NCI-H146 treated with DMSO at 0.1 percent for 48 hours (cell line): Measurements from ENCODE around the gene PLB1.
"Not testable (repeated sequence)": the region's sequence is repeated elsewhere in the genome, so short reads cannot be mapped to it uniquely, and the experiment has no call there.

Experiments
- DNase-seq: peaks from one replicate; lab custom pipeline; 2025; ENCODE audit not compliant: unreplicated experiment; lab: John Stamatoyannopoulos, UW

Gene PLB1

DNA sequence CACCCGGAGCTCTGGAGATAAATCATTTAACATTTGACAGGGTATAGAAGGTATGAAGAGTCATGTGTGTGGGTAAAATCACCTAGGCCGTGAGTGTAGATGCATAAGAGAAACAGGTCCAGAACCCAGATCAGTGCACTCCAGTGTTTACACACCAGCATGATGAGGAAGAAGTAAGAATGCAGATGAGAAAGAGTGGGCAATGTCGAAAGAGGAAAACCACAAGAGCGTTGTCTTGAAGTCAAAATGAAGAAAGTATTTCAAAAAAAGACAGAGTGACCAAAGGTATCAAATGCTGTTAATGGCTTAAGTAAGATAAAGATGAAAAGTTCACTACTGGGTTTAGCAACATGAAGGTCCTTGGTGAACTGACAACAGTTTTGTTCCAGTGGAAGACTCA is 32.0 kb upstream of the PLB1 start:
- DNase-seq = no peak

DNA sequence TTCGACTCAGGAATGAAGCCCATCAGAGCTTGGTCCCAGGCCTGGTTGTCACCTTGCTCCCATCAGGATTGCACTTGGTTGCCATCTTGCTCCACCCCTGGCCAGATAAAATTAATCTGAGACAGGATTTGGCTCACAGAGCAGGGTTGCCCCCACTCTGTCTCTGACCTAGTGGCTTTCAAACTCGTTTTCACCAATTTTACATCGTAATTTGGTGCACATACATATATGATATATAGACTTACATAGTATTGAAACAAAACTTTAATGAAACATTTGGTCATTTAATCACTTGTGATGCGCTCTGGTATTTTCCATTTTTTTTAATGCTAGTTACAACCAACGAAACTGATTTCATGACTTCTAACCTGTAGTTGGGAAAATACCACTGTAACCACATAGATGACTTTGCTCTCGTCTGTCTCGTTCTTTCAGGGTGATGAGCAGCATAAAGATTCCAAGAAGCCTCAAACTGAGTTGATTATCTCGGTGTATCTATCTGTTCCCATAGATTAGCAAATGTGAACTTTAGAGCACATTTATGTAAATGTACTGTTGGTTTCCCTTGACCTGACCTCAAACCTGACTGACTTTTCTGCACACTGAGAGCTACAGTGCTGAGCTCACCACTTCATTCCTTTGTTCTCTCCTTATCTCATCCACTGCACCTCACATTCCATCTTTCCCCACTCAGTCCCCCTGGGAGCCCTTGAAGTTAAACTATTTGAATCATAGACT is 30.5 kb upstream of the PLB1 start:
- no peak for DNase-seq

DNA sequence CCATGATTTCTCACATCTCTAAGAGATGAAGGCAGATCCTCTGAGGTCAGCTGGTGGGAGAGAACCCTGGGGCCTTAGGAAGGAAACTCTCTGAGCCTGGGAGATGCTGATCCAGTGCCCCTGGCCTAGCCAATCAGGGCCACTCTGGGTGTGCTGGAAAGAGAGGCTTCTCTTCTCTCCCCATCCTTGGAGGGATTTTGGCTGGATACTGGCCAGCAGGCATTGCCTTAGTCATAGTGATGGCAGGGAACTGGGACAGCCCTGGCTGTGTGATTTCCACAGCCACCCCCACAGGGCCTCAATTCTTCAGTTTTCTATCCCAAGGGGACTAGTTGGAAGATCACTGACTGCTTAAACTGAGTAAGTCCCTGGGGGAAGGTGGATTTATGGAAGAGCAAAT is 26.6 kb upstream of the PLB1 start:
- DNase-seq = no peak

DNA sequence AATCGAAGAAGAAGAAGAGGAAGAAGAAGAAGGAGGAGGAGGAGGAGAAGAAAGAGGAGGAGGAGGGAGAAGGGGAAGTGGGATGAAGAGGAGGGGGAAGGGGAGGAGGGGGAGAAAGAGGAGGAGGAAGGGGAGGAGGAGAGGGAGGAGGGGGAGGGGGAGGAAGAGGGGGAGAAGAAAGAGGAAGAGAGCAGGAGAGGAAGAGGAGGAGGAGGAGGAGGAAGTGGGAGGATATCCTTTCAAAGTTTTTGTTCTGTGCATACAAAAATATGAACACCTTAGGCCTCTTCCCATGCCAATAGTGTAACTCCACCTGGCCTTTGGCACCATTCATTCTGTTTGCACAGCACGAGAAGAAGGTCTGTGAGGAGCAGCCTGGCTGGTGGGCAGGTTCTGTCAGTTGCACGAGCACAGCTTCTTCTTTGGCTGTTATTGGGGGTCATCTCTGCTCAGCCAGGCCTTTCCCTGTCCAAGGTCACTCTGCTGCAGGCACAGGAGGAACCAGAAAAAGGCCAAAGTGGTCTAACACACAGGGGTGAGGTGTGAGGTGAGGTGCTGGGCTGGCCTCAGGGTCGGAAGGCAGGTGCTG is 25.8 kb upstream of the PLB1 start:
- DNase-seq = peak; percentile 35

DNA sequence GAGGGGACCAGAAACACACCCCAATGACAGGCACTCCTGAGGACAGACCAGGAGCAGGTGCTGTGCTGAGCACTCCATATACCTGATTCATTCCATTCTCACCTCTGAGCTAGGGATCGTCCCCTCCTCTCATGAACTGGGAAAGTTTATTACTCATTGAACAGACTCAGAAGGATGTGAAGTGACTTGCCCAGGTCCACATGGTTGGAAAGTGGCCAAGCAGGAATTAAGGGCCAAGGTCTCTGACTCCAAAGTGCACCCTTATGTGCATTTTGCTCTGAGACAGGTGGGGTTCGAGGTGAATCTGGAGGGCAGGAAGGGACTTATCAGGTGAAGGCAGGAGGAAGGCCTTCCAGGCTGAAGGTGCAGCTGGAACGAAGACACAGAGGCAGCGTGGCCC is 25.1 kb upstream of the PLB1 start:
- DNase-seq = peak; percentile 35

DNA sequence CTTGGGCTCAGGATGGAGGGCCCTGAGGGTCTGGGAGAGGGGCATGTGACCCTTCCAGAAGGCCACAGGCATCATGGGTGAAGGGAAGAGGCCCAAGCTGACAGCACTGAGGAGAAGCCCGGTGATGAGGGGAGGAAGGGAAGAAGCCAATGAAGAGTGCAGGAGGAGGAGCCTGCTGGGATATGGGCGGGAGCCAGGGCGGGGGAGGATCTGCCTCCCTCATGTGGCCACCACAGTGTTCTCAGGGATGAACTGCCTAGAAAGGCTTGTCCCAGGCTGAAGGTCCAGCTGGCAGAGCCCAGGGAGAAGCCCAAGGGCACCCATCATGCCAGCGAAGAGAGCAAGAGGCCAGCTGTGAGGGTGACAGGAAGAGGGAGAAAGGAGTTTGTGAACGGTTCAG is 24.6 kb upstream of the PLB1 start:
- DNase-seq = no peak

DNA sequence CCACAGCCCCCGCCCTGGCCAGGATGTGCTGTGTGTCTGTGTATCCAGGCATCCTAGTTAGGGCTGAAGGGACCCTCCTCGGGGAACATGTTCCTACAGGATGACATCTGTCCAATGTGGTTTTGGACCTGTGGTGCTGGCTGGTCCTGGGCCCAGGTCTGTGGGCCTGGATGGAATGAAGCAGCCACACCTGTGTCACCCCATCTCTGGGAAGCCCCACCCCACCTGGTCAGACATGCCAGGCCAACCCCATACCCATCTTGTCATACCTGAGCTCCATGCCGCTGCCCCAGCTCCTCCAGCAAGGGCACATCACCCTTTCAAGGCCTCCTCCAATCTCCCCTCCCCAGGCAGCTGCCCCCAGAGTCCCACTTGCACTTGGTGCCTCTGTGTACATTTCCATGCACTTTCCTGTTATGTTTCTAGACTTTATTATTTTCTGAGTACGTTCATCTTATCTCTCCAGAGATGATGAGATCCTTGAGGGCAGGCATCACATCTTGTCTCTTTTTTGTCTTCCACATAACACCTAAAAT is 24.1 kb upstream of the PLB1 start:
- no peak for DNase-seq

DNA sequence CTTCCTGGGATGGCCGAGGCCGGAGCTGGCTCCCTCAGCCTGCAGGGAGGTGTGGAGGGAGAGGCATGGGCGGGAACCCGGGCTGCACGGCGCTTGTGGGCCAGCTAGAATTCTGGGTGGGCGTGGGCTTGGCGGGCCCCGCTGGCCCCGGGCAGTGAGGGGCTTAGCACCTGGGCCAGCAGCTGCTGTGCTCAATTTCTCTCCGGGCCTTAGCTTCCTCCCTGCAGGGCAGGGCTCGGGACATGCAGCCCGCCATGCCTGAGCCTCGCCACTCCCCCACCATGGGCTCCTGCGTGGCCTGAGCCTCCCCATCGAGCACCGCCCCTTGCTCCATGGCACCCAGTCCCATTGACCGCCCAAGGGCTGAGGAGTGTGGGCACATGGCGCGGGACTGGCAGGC is 23.2 kb upstream of the PLB1 start:
- not testable (repeated sequence) for DNase-seq

DNA sequence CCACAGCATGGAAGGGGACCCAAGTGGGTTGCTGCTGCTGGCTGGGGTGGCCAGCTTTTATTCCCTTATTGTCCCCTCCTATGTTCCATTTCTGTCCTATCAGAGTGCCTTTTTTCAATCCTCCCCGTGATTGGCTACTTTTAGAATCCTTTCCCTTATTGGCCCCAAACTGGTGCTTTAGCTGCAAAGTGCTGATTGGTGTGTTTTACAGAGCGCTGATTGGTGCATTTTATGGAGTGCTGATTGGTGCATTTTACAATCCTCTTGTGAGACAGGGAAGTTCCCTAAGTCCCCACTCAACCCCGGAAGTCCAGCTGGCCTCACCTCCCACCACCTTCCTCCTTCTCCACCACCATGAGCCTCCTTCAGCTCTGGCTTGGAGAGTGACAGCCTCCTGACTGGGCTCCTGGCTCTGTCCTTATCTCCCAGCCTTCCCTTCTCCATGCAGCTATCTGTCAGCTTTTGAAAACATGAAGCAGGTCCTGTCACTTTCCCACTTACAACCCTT is 20.7 kb upstream of the PLB1 start:
- DNase-seq = no peak

DNA sequence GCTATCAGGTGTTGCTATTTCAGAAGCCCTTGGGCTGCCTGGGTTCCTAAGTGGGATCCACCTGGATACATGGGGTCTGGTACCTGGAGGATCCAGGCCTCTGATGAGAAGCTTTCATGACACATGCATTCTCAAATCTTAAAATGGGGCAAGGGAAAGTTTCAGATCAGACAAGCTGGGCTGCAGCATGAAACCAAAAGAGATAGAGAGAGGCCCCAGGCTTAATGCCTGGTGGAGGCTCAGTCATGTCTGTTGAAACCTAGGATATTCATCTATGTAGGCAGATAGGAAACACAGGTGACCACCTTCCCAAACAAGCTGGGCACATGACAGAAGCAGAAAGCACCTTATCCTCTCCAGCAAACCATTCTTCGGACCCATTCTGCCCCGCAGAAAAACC is 18.8 kb upstream of the PLB1 start:
- no peak for DNase-seq

DNA sequence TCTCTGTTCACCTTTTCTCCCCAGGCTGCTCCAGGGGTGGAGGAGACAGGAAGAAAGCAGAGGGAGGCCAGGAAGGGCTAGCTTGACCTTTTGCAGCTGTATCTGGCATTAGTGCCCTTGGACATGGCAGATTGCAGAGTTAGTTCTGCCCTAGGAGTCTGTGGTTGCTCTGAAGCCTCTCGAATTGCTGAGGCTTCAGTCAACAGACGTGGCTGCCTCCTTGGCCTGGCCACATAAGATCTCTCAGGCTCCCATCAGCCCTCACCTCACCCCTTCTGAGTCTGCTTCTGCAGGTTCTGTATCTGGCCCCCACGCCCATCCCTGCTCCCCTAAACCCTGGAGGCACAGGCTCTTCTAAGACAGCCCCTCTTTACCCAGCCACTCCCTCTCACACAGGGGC is 18.2 kb upstream of the PLB1 start:
- DNase-seq = no peak

DNA sequence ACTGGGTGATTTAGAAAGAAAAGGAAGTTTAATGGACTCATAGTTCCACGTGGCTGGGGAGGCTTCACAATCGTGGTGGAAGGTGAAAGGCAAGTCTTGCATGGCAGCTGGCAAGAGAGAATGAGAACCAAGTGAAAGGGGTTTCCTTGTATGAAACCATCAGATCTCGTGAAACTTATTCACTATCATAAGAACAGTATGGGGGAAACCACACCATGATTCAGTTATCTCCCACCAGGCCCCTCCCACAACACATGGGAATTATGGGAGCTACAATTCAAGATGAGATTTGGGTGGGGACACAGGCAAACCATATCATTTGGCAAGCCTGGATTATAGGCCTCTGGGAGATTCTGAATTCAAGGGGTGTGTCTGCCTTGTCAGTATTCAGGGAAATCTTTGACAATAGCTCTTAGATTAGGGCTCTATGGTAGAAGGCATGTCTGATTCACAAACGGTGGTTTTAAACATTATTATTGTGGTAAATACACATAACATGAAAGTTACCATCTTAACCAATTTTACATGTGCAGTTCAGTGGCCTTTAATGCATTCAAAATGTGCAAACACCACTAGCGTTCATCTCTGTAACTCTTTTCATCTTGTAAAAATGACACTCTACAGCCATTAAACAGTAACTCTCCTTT is 15.3 kb upstream of the PLB1 start:
- no peak for DNase-seq

DNA sequence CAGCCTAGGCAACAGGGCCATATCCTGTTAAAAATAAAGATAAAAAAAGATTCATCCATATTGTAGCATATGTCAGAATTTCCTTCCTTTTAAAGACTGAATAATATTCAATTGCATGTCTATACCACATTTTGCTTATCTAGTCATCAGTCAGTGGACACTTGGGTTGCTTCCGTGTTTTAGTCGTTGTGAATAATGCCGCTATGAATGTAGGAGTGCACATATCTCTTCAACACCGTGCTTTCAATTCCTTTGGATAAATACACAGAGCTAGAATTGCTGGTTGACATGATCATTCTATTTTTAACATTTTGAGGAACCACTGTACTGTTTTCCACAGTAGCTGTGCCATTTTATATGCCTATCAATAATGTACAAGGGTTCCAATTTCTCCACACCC is 14.0 kb upstream of the PLB1 start:
- no peak for DNase-seq

DNA sequence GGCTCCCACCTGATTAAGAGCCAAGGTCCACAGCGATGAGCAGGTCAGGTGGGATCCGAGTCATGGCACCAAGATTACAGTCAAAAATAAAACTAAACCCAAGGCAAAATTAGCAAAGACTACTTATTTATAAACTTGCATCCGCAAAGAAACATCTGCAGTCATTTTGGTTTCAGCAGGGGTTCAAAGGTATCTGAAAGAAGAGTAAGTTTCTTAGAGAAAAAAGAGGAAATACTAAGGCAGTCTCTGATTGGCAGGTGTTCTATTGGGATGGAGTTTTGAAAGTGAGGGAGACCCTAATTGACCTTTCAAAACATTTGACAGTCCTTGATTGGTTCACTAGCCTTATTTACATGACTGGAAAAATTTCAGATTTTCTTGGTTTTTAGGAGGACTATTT is 11.0 kb upstream of the PLB1 start:
- DNase-seq = no peak

DNA sequence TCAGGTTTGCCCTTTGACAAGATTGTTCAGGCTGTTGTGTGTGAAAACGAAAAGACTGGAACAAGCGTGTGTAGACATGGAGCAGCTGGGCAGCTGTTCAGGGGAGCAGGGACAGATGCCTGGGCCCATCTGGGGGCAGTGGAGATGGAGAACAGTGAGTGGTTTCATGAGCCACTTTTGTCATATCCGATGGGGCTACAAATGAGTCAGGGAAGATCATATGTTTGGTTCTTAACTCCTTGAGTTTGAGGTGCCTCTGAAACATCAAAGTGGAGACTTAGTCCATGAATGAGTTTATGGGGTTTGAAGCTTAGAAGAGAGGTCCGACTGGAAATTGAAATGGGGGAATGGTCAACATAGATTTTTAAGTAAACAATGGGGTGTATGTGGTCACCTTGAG is 9.3 kb upstream of the PLB1 start:
- DNase-seq = no peak

DNA sequence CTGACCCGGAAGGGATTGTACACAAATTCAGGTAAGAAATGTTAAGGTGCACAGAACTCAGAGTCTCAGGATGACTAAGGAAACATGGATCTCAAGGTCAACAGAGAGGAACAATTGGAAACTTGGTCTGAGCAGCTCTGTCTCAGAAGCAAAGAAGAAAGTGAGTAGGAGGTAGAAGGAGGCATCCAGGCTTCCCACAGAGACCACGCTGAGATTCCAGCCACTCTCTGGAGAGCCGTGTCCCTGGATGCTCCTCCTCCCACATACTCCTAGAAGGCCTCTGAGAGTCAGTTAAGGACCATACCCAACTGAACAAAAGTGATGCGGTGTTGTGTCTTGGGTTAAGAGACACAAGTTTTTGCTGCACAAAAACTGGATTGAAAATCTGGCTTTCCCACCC is 8.6 kb upstream of the PLB1 start:
- no peak for DNase-seq

DNA sequence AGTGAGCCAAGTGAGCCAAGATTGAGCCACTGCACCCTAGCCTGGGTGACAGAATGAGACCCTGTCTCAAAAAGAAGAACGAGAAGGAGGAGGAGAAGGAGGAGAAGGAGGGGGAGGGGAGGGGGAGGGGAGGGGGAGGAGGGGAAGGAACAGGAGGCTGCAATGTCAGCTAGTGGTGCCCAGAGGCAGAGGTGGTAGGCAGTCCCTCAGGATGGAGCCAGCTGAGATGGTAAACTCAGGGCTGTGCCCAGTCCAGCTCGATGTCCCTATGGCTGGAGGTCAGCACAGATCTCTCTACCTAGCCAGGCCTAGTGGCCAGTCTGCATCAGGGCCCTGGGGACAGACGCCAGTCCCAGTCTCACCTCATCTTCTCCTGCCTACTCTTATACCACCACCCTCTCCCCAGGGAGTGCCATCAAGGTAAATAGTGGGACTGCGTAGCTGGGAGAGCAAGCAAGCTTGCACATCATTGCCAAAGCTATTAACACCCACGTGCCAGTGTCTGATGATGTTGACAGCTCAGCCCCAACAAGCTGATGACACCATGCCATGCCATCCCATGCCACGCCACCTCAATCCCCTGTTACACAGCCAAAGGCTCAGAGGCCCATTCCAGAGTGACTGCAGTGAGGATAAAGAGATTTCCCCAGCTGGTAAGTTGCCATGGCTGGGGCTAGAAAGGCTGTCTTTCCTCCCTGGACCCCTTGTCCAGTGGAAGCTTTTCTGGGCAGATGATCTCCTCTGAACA is 7.6 kb upstream of the PLB1 start:
- no peak for DNase-seq

DNA sequence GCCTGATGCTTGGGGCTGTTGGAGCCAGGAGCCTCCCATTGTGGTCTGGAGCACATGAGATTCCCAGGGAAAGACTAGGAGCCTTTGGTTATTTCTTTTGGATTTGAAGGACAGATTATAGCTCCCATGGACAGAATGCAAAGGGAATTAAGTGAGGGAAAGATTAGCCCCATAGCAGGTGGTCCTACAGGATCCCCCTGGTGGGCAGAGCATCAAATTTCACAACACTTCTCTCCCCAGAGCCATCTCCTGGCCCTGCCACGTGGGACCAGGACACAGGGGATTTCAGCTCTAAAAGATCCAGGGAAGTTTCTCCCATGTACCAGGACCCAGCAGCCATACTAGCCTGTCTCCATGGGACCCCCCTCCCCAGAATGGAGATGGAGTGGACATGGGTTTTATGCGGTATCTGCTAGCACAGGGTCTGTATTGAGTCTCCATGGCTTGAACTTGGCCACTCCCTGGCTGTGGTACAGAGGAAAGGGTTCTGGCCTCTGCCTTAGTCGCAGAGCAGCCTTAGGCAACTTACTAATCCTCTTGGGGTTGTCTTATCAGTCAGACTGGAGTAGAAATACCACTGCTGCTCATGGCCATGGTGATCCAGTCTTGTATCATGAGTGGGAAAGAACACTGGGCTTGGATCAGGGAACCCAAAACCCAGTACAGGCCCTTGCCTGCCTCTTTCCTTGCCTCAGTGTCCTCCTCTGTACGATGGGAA is 6.8 kb upstream of the PLB1 start:
- DNase-seq = no peak

DNA sequence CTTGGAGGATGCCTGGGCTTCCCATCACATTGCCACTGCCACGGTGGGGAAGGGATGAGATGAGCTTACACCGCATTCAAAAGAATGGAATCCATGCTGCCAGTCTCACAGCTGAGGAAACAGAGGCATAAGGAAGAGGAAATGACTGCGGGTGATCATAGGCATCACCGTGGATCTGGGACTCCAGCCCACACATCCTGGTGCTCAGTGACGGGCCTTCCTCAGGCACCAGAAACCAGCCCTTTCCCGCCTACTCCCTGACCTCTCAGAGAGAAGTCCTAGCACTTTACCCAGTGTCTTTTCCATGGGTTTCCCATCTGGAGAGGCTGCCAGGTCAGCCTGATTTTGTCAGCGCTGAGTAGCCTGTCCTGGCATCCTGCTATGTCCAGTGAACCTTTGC is 5.3 kb upstream of the PLB1 start:
- no peak for DNase-seq

DNA sequence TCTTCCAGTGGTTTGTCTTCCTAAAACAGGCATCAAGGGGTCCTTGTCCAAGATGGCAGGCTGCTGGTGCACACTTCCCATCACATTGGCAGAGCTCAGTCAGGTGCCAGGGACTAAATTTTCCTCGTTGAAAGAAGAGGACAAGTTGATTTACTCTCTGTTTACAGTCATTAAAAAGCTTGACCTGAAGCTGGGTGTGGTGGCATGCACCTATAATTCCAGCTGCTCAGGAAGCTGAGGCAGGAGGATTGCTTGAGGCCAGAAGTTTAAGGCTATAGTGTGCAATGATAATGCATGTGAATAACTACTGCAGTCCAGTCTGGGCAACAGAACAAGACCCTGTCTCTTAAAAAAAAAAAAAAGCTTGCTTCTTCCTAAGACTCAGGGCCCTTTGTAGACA is 3.6 kb upstream of the PLB1 start:
- DNase-seq = no peak

DNA sequence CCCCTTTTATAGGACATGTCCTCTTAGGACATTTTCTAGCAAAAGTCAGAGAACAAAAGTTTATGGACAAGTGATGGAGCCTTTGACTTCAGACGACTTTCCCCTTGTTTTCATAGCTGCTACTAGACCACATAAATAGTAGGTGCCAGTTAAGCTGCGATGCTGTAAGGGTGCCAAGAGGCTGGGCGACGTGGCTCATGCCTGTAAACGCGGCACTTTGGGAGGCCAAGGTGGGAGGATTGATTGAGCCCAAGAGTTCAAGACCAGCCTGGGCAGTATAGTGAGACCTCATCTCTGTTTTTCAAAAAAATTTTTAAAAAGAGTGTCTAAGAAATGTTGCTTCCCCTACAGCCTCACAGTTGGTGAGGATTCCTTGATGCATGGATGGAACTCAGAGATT is 2.2 kb upstream of the PLB1 start:
- no peak for DNase-seq
